IMR-90 (cell line): Measurements from ENCODE around the gene SGK1.

ENCODE experiments used
- MXI1 ChIP-seq: IDR thresholded peaks from 2 replicates; pipeline ENCODE4 v1.6.1; 2012; ENCODE audit warnings: low read depth, mild to moderate bottlenecking, low read length, moderate library complexity, borderline replicate concordance
- POLR2A ChIP-seq: IDR thresholded peaks from 2 replicates; pipeline ENCODE4 v1.6.1; 2012; ENCODE audit warnings: mild to moderate bottlenecking, low read depth, low read length
- TF ChIP-seq, protein P1 (sequence below): conservative IDR thresholded peaks from 2 replicates; pipeline ENCODE4 v1.5.1; 2012; ENCODE audit warnings: mild to moderate bottlenecking, low read depth, low read length, improper control_type of control experiment
- TF ChIP-seq, protein P2 (sequence below): fragments of 150-350 bp; IDR thresholded peaks from 2 replicates; pipeline ENCODE4 v1.6.1; 2016; ENCODE audit warnings: low read depth, mild to moderate bottlenecking, low read length, moderate library complexity, borderline replicate concordance

DNA sequence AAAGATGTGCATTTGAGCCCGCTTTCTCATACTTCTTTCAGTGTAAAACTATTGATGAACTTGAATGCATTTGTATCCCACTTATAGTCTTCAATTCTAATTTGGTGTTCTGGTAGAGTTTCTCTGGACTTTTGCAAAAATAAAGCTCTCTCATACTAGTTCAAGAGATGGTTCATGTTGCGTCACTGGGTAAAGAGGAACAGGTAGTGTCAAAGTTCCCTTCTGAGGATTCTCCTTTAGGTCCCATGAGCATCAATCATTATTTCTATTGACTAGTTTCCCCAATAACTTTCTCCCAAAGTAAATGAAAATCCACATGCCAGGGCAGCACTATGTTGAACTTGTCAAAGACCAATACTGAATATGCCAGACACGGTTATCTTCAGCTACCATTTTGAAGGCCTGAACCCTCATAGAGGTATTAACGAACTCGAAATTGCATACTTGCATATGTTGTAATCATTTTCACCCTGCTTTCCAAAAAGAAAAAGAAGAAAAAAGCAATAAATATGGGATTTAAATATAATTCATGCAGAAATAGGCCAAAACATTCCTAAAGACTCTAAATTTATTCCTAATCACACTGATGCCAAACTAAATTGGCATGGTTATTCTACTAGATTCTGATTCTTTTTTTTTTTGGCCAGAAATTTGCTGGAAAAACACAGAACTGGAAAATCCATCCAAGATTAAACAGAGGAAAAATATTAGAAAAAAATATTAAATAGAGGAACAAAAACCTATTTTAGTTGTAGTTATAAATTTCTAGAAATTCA lies 84.5 kb downstream of the SGK1 start:
- TF ChIP-seq, protein P1, sequence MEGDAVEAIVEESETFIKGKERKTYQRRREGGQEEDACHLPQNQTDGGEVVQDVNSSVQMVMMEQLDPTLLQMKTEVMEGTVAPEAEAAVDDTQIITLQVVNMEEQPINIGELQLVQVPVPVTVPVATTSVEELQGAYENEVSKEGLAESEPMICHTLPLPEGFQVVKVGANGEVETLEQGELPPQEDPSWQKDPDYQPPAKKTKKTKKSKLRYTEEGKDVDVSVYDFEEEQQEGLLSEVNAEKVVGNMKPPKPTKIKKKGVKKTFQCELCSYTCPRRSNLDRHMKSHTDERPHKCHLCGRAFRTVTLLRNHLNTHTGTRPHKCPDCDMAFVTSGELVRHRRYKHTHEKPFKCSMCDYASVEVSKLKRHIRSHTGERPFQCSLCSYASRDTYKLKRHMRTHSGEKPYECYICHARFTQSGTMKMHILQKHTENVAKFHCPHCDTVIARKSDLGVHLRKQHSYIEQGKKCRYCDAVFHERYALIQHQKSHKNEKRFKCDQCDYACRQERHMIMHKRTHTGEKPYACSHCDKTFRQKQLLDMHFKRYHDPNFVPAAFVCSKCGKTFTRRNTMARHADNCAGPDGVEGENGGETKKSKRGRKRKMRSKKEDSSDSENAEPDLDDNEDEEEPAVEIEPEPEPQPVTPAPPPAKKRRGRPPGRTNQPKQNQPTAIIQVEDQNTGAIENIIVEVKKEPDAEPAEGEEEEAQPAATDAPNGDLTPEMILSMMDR, result no peak
- TF ChIP-seq, protein P2, sequence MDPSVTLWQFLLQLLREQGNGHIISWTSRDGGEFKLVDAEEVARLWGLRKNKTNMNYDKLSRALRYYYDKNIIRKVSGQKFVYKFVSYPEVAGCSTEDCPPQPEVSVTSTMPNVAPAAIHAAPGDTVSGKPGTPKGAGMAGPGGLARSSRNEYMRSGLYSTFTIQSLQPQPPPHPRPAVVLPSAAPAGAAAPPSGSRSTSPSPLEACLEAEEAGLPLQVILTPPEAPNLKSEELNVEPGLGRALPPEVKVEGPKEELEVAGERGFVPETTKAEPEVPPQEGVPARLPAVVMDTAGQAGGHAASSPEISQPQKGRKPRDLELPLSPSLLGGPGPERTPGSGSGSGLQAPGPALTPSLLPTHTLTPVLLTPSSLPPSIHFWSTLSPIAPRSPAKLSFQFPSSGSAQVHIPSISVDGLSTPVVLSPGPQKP, result no peak
- TF ChIP-seq POLR2A, result no peak
- no peak for TF ChIP-seq MXI1
